GM18868 (cell line): Measurements from ENCODE around the gene NUP214.

Source experiments
- ATAC-seq: cut with Tn5 transposase; IDR thresholded peaks from one replicate; pipeline ENCODE4 v1.9.1; 2021; ENCODE audit warnings: mild to moderate bottlenecking, moderate library complexity; ENCODE audit not compliant: unreplicated experiment

NUP214 gene

GRCh38 chr9:131274674-131275331, 149.4 kb downstream of the NUP214 start:
- no peak for ATAC-seq

DNA sequence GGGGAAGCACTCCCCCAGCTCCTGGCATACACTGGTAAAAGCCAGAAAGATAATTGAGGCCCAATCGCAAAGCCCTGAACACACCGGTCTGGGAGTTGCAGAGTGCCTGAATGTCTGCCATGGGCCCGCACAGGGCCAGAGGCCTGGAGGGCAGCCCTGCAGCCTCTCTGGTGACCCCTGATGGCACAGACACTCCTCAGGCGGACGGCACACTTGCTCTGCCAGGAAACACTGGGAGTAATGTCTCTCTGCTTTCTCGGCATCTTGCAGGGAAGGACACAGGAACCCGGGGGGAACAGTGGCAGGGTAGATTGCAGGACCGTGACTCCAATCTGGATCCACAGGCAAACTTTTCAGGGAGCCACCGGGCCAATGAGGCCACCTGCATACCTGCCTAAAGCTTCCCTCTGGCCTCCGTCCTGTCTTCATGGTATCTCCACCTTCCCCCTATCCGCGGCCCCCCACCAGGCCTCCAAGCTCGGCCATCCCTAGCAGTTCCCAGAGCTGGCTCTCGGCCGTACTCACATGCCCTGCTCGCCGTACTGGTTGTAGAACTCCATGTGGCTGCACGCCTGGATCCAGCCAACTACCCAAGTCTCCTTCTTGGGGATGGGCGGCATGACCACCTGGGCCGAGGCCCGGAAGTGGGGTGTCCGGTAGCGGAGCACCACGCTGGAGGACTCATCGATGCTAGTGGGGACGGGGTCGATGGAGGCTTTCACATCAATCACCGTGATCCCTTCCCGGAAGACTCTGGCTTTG, 150.1 kb downstream of the NUP214 start:
- no peak for ATAC-seq

GRCh38 chr9:131276094-131276888, 150.9 kb downstream of the NUP214 start, which contains the start of gene FAM78A:
TSS of gene FAM78A (minus strand) at chr9:131276510. CDS start at chr9:131276179, 331 bp downstream.
- no peak for ATAC-seq

- ATAC-seq, result no peak
Observed at GRCh38 chr9:131276891-131277286, 151.5 kb downstream of the NUP214 start.

GRCh38 chr9:131277287-131277909, 152.0 kb downstream of the NUP214 start:
- ATAC-seq, result no peak

DNA sequence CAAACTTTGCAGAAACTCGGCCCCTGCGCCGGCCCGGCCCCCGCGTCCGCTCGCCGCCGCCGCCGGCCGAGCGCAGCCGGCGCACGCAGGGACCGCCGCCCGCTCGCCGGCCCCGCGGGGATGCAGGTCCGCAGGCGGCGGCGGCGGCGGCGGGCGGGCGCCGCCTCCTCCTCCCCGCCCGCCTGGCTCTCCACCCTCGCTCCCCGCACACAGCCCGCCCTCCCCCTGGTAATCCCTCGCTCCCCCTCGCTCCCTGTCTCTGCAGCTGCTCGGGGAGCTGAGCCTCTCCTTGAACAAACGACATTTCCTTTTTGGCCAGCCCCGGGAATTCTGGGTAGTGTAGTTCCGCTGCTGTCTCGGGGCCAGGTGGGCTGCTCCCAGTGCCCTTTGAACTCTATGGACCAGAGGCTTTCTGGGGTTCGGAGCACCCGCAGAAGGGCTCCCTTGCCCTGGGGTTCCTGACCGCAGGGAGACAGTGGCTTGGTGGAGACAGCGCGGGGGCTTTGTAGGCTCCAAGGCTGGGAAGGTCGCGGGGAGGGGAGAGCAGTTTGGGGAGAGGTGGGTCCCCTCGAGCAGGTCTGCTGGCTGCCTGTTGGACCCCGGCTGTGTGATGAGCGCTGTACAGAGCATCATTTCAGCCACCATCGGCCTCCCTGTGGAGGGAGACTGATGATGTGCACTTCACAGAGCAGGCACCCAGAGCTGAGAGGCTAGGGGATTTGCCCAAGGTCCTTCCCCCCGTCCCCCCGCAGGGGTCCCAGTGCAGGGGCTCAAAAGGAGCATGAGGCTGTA, 152.7 kb downstream of the NUP214 start:
- ATAC-seq, result no peak

GRCh38 chr9:131278702-131279111, 153.3 kb downstream of the NUP214 start:
- ATAC-seq, result no peak

DNA sequence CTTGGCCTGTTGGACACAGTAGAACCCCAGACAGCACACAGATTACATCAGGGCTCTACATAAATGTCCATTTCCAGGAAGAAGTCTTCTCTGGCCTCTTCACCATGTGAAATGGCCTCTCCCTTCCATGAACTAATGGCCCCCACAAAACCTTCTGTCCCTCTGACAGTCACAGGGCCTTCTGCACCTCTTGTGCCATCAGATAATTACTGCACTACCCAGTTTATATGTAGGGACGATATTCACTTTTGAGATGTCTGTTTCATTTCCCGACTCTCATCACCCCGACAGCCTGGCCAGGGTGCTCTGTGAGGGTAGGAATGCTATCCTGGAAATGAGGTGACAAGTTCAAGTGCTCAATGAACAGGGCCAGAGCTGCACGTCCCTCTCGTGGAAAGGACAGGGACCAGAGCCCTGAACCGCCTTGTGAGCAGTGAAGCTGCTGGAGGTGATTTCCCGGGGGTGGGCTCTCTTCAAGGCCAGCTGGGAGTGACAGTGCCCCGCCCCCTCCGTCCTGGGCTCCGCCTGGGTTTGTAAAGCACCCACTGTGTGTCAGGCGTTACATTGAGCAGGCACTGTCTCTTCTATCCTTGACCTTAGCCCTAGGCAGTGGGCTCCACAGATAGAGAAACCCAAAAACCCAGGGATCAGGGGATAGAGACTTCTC, 153.9 kb downstream of the NUP214 start:
- ATAC-seq, result no peak

- no peak for ATAC-seq
Observed at GRCh38 chr9:131279863-131280570, 154.6 kb downstream of the NUP214 start.

- ATAC-seq, result no peak
Observed at GRCh38 chr9:131280660-131281059, 155.3 kb downstream of the NUP214 start.

- ATAC-seq, result no peak
Observed at GRCh38 chr9:131281119-131281965, 156.0 kb downstream of the NUP214 start.

GRCh38 chr9:131282175-131282574, 156.8 kb downstream of the NUP214 start:
- no peak for ATAC-seq

- no peak for ATAC-seq
Observed at GRCh38 chr9:131282688-131283422, 157.5 kb downstream of the NUP214 start.
